K562 (cell line): ENCODE results near the gene NR1D2. TPM values are rescaled to one million over a fixed set of nuclear protein-coding genes. Genes with fewer than 3 reads are reported as not detected.
A peak's percentile ranks its signal among the peaks of the same experiment; 100 is the strongest.

Source experiments
- ARNT ChIP-seq, 2 experiments: fragments of 450-650 bp; IDR thresholded peaks; 2 replicates each; pipeline ENCODE4 v1.6.1; 2016; ENCODE audit warnings: mild to moderate bottlenecking in 1 of 2
- CC2D1A ChIP-seq: fragments of 450-650 bp; IDR thresholded peaks from 2 replicates; pipeline ENCODE4 v1.6.1; 2017; ENCODE audit warnings: mild to moderate bottlenecking
- DNMT1 ChIP-seq: fragments of 450-650 bp; IDR thresholded peaks from 2 replicates; pipeline ENCODE4 v1.6.1; 2016; ENCODE audit warnings: antibody characterized with exemption, mild to moderate bottlenecking
- EWSR1 ChIP-seq: fragments of 450-650 bp; IDR thresholded peaks from 2 replicates; pipeline ENCODE4 v1.6.1; 2018; ENCODE audit warnings: borderline replicate concordance, mild to moderate bottlenecking, low read depth, moderate library complexity; ENCODE audit not compliant: partially characterized antibody
- ILF3 ChIP-seq: fragments of 450-650 bp; IDR thresholded peaks from 2 replicates; pipeline ENCODE4 v1.6.1; 2018; ENCODE audit warnings: antibody characterized with exemption, mild to moderate bottlenecking, moderate library complexity, borderline replicate concordance
- KAT7 ChIP-seq: sonication (generic); formaldehyde crosslinking; IDR thresholded peaks from 2 replicates; pipeline ENCODE4 v1.8.0; 2022; ENCODE audit warnings: missing genetic modification reagents, mild to moderate bottlenecking, borderline replicate concordance
- MNT ChIP-seq, 2 experiments: fragments of 450-650 bp; conservative IDR thresholded peaks; 2 replicates each; pipeline ENCODE4 v1.6.1; 2017; ENCODE audit warnings: mild to moderate bottlenecking in 2 of 2, moderate library complexity in 2 of 2
- MYC ChIP-seq, 2 experiments: fragments of 250-450 bp in 1 of 2; sonication (Bioruptor Pico) in 1 of 2; IDR thresholded peaks; 2 replicates each; pipeline versions ENCODE4 v1.5.1 to v1.6.1; 2012 to 2021; ENCODE audit warnings: low read depth in 2 of 2, borderline replicate concordance in 1 of 2, improper control_type of control experiment in 1 of 2, low read length in 1 of 2, mild to moderate bottlenecking in 1 of 2, moderate library complexity in 1 of 2
- POLR2A ChIP-seq: fragments of 450-650 bp; conservative IDR thresholded peaks from 2 replicates; pipeline ENCODE4 v1.6.1; 2016
- PTBP1 ChIP-seq: fragments of 200-400 bp; formaldehyde crosslinking; IDR thresholded peaks from 2 replicates; pipeline ENCODE4 v1.6.1; 2017; ENCODE audit warnings: low read depth, low read length
- PYGO2 ChIP-seq: fragments of 450-650 bp; IDR thresholded peaks from 2 replicates; pipeline ENCODE4 v1.6.1; 2016; ENCODE audit warnings: mild to moderate bottlenecking, missing genetic modification characterization, moderate library complexity, missing compliant biosample characterization
- RBM17 ChIP-seq: fragments of 200-400 bp; formaldehyde crosslinking; IDR thresholded peaks from 2 replicates; pipeline ENCODE4 v1.6.1; 2017; ENCODE audit warnings: low read depth, mild to moderate bottlenecking, low read length, borderline replicate concordance
- SIN3A ChIP-seq, 2 experiments: fragments of 150-350 bp in 1 of 2; IDR thresholded peaks; 2 replicates each; pipeline ENCODE4 v1.6.1; 2011 to 2016; ENCODE audit warnings: borderline replicate concordance in 2 of 2, low read depth in 2 of 2, low read length in 2 of 2, mild to moderate bottlenecking in 2 of 2, moderate library complexity in 2 of 2; ENCODE audit not compliant: control insufficient read depth in 1 of 2
- ZHX1 ChIP-seq: fragments of 150-350 bp; conservative IDR thresholded peaks from 2 replicates; pipeline ENCODE4 v1.6.1; 2014; ENCODE audit warnings: low read length
- ZNF224 ChIP-seq: sonication (generic); formaldehyde crosslinking; IDR thresholded peaks from 2 replicates; pipeline ENCODE4 v1.8.0; 2022; ENCODE audit warnings: mild to moderate bottlenecking, missing genetic modification reagents
- ZNF24 ChIP-seq: fragments of 450-650 bp; IDR thresholded peaks from 2 replicates; pipeline ENCODE4 v1.6.1; 2016
- ZNF780A ChIP-seq: fragments of 250-450 bp; sonication (Bioruptor Pico); IDR thresholded peaks from 2 replicates; pipeline ENCODE4 v1.5.0; 2021; ENCODE audit warnings: mild to moderate bottlenecking
- ZNF830 ChIP-seq: fragments of 250-450 bp; sonication (Bioruptor Pico); IDR thresholded peaks from 2 replicates; pipeline ENCODE4 v1.5.0; 2021; ENCODE audit warnings: mild to moderate bottlenecking
- ZSCAN29 ChIP-seq: fragments of 450-650 bp; IDR thresholded peaks from 2 replicates; pipeline ENCODE4 v1.6.1; 2017
- polyA plus RNA-seq, 8 experiments: library from polyadenylated mRNA; depleted of rRNA in 4 of 8; stranded (reverse) in 5 of 8; unstranded in 3 of 8; fragments of >200 nt; fragmentation: Nextera tagmentation in 2 of 8; fragmentation: Illumina TruSeq in 1 of 8; extraction: Ambion mirVana in 2 of 8; extraction: Trizol in 1 of 8; gene quantifications; 2 replicates each; pipeline versions ENCODE4 v1.2.1 to v1.2.3, GENCODE V29; 2011 to 2014; ENCODE audit warnings: inconsistent platforms in 1 of 8, missing spikeins in 1 of 8
- total RNA-seq, 7 experiments: library from RNA; depleted of rRNA in 6 of 7; stranded (reverse); fragments of >200 nt in 6 of 7; fragmentation: Illumina TruSeq in 2 of 7; extraction: Trizol in 2 of 7; gene quantifications; 2 replicates each; pipeline versions ENCODE4 v1.2.1 to v1.2.3, GENCODE V29; 2011 to 2021; ENCODE audit warnings: low replicate concordance in 1 of 7
- TF ChIP-seq, protein P1 (sequence below): fragments of 250-450 bp; sonication (Bioruptor Pico); IDR thresholded peaks from 2 replicates; pipeline ENCODE4 v1.5.0; 2021
- TF ChIP-seq, protein P2 (sequence below): fragments of 250-450 bp; sonication (Bioruptor Pico); IDR thresholded peaks from 2 replicates; pipeline ENCODE4 v1.8.0; 2022; ENCODE audit warnings: inconsistent platforms

NR1D2 gene
- total and polyA plus RNA-seq, 9 of the 15 experiments (the other 6 are each of a cell fraction or from before 2014, with no cell fraction given) = 1.2 to 5.5 (median 2.9) TPM

GRCh38 chr3:23916886-23917678 is 28.0 kb upstream of the NR1D2 start, which contains the start of the genes NKIRAS1 and RPL15 (continued):
- TF ChIP-seq DNMT1 = no peak
- TF ChIP-seq KAT7 (CRISPR knock-in tag) = peak; percentile 98; the same call in 1 of the 2 replicates
- no peak for TF ChIP-seq ZNF780A (CRISPR knock-in tag)
- TF ChIP-seq SIN3A (IDR thresholded peaks at IDR 0.05; ENCODE audit: borderline replicate concordance in 2 of 2, control insufficient read depth in 1 of 2, low read depth in 2 of 2, low read length in 2 of 2) = peak; percentile 68 to 72; a peak in 3 of 4 replicates
- peak; percentile 24; the same call in 1 of the 2 replicates for TF ChIP-seq PTBP1
- TF ChIP-seq RBM17 = no peak
- no peak for TF ChIP-seq ZNF24
- TF ChIP-seq ZHX1 = no peak; the same call in 1 of the 2 replicates
- peak; percentile 68 to 92 for TF ChIP-seq ARNT (IDR thresholded peaks at IDR 0.05)
- TF ChIP-seq ZSCAN29 = no peak; the same call in 1 of the 2 replicates
- peak; percentile 26; the same call in 1 of the 2 replicates for TF ChIP-seq ZNF224 (CRISPR knock-in tag)
- TF ChIP-seq ZNF830 (CRISPR knock-in tag) = peak; percentile 76; the same call in 1 of the 2 replicates
- TF ChIP-seq POLR2A = peak; percentile 100
- TF ChIP-seq ILF3 = no peak
- TF ChIP-seq, protein P1, sequence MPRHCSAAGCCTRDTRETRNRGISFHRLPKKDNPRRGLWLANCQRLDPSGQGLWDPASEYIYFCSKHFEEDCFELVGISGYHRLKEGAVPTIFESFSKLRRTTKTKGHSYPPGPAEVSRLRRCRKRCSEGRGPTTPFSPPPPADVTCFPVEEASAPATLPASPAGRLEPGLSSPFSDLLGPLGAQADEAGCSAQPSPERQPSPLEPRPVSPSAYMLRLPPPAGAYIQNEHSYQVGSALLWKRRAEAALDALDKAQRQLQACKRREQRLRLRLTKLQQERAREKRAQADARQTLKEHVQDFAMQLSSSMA (CRISPR knock-in tag) = 0 out of 2 replicates have a peak, but pooled peaks have one; percentile 62
- peak; percentile 78 to 84 for TF ChIP-seq MNT (conservative IDR thresholded peaks at IDR 0.05)
- TF ChIP-seq, protein P2, sequence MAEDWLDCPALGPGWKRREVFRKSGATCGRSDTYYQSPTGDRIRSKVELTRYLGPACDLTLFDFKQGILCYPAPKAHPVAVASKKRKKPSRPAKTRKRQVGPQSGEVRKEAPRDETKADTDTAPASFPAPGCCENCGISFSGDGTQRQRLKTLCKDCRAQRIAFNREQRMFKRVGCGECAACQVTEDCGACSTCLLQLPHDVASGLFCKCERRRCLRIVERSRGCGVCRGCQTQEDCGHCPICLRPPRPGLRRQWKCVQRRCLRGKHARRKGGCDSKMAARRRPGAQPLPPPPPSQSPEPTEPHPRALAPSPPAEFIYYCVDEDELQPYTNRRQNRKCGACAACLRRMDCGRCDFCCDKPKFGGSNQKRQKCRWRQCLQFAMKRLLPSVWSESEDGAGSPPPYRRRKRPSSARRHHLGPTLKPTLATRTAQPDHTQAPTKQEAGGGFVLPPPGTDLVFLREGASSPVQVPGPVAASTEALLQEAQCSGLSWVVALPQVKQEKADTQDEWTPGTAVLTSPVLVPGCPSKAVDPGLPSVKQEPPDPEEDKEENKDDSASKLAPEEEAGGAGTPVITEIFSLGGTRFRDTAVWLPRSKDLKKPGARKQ (CRISPR knock-in tag) = no peak
- TF ChIP-seq CC2D1A = peak; percentile 11; the same call in 1 of the 2 replicates
- no peak for TF ChIP-seq EWSR1
- peak; percentile 58; the same call in 1 of the 2 replicates for TF ChIP-seq PYGO2 (tag)
- peak; percentile 97 for TF ChIP-seq MYC (IDR thresholded peaks at IDR 0.05; ENCODE audit: low read depth, low read length)
- TF ChIP-seq MYC (CRISPR knock-in tag; IDR thresholded peaks at IDR 0.05; ENCODE audit: borderline replicate concordance, low read depth) = peak; percentile 97
